Upper lobe of right lung (tissue), 1 donor: ENCODE measurements around the gene EDDM13. TPM values are rescaled to one million over a fixed set of nuclear protein-coding genes. Genes with fewer than 3 reads are reported as not detected.

Experiments
- ATAC-seq: fragments of 200-7000 bp; cut with Tn5 transposase; one replicate; pipeline ENCODE4 v1.9.1; 2020; ENCODE audit warnings: mild to moderate bottlenecking, moderate library complexity
- DNase-seq: peaks from one replicate; pipeline ENCODE4 v3.0.0-alpha.2; 2020
- H3K27ac ChIP-seq: fragments of 200-600 bp; one replicate; pipeline ENCODE4 v1.8.0; 2022
- H3K27me3 ChIP-seq: fragments of 200-600 bp; one replicate; pipeline ENCODE4 v1.8.0; 2022; ENCODE audit warnings: mild to moderate bottlenecking
- H3K36me3 ChIP-seq: fragments of 200-600 bp; one replicate; pipeline ENCODE4 v1.8.0; 2022
- H3K4me1 ChIP-seq: fragments of 200-600 bp; one replicate; pipeline ENCODE4 v1.8.0; 2022
- H3K4me3 ChIP-seq: fragments of 200-600 bp; one replicate; pipeline ENCODE4 v1.8.0; 2022; ENCODE audit warnings: mild to moderate bottlenecking
- H3K9me3 ChIP-seq: fragments of 200-600 bp; one replicate; pipeline ENCODE4 v1.8.0; 2022
- CTCF ChIP-seq: fragments of 200-600 bp; IDR thresholded peaks from one replicate; pipeline ENCODE4 v1.8.0; 2022; ENCODE audit warnings: antibody characterized with exemption
- intact Hi-C: fragments of 100-400 bp; cut with DNase I; formaldehyde crosslinking; loops from one replicate; pipeline ENCODE4 v1.11.0; 2022
- total RNA-seq: library from RNA; stranded (reverse); fragmentation: NEBNext Ultra II Directional; extraction: Animal tissue kit (Norgen Biotek cat#: 25700); gene quantifications from one replicate; pipeline ENCODE4 v1.2.1, GENCODE V29; 2021
- donor health status: DM: no; HTN: yes; CAD: no; lungs with severe emphysema.

The EDDM13 gene
- total RNA-seq, 1 donor from 2014 or later: 1.1 TPM

- no peaks in the 10 kb centered on the region for H3K36me3 ChIP-seq
These were observed 12.2 kb downstream of the EDDM13 start for GRCh38 chr19:56284746-56285145.

GRCh38 chr19:56290104-56290503 lies 17.6 kb downstream of the EDDM13 start:
- H3K4me3 ChIP-seq: no peak overlapping the region
- no peak overlapping the region for H3K27ac ChIP-seq
- H3K27me3 ChIP-seq: no peaks in the 10 kb centered on the region
- ATAC-seq (no peak), DNase-seq (no peak)
- no peak for TF ChIP-seq CTCF
- H3K4me1 ChIP-seq: no peaks in the 10 kb centered on the region
- no peaks in the 10 kb centered on the region for H3K36me3 ChIP-seq
- no peaks in the 10 kb centered on the region for H3K9me3 ChIP-seq
- intact Hi-C loops: no loop called here

More at GRCh38 chr19:56284746-56285145, 12.2 kb downstream of the EDDM13 start:
- no peak overlapping the region for H3K27ac ChIP-seq
- no peak overlapping the region for H3K4me3 ChIP-seq
- DNase-seq (no peak), ATAC-seq (no peak)
- H3K9me3 ChIP-seq: no peaks in the 10 kb centered on the region
- H3K4me1 ChIP-seq: no peaks in the 10 kb centered on the region
- no peak for TF ChIP-seq CTCF
- intact Hi-C loops: no loop called here
- H3K27me3 ChIP-seq: no peaks in the 10 kb centered on the region

GRCh38 chr19:56291867-56292266 lies 19.3 kb downstream of the EDDM13 start:
- no peaks in the 10 kb centered on the region for H3K4me1 ChIP-seq
- no peaks in the 10 kb centered on the region for H3K27me3 ChIP-seq
- H3K4me3 ChIP-seq: no peak overlapping the region
- peaks cover 4% of the 10 kb centered on the region for H3K36me3 ChIP-seq
- H3K9me3 ChIP-seq: no peaks in the 10 kb centered on the region
- DNase-seq (no peak), ATAC-seq (no peak)
- no peak for TF ChIP-seq CTCF
- intact Hi-C loops: no loop called here
- no peak overlapping the region for H3K27ac ChIP-seq

- DNase-seq (no peak), ATAC-seq (no peak)
- no peak for TF ChIP-seq CTCF
- Histone ChIP-seq H3K27ac (no peak overlapping the region), H3K27me3 (no peaks in the 10 kb centered on the region), H3K4me3 (no peak overlapping the region), H3K4me1 (no peaks in the 10 kb centered on the region), H3K36me3 (peaks cover 4% of the 10 kb centered on the region), H3K9me3 (no peaks in the 10 kb centered on the region)
- intact Hi-C loops: no loop called here
These were observed 22.0 kb downstream of the EDDM13 start for GRCh38 chr19:56294549-56294948.

GRCh38 chr19:56295531-56296455 lies 23.2 kb downstream of the EDDM13 start:
- intact Hi-C loops: no loop called here
- TF ChIP-seq CTCF: no peak
- Histone ChIP-seq H3K27ac (no peak overlapping the region), H3K27me3 (no peaks in the 10 kb centered on the region), H3K9me3 (no peaks in the 10 kb centered on the region), H3K4me1 (no peaks in the 10 kb centered on the region), H3K4me3 (no peak overlapping the region), H3K36me3 (peaks cover 4% of the 10 kb centered on the region)
- DNase-seq (no peak), ATAC-seq (no peak)
